OCI-LY3 (cell line): ENCODE measurements around the gene LOXL3.
A peak's percentile ranks its signal among the peaks of the same experiment; 100 is the strongest.

ENCODE experiments used
- H2AFZ ChIP-seq: fragments of 200-600, 300-600 bp; shearing (Covaris generic); 2 replicates; pipeline ENCODE4 v1.6.0; 2014; ENCODE audit warnings: antibody characterized with exemption, low read depth, low read length
- H3K27ac ChIP-seq: fragments of 200-600, 300-600 bp; sonication (generic); 2 replicates; pipeline ENCODE4 v1.5.1; 2014; ENCODE audit warnings: mild to moderate bottlenecking, low read length, moderate library complexity, mixed read lengths
- H3K27me3 ChIP-seq: fragments of 200-600, 300-600 bp; sonication (generic); 2 replicates; pipeline ENCODE4 v1.6.1; 2014; ENCODE audit warnings: low read depth, low read length, mixed read lengths
- H3K36me3 ChIP-seq: fragments of 200-600, 300-600 bp; sonication (generic); replicated peaks from 2 replicates; pipeline ENCODE3; 2014; ENCODE audit warnings: low read depth, low read length, mixed read lengths
- H3K4me1 ChIP-seq: fragments of 300-600, 200-600 bp; sonication (generic); 2 replicates; pipeline ENCODE4 v1.6.1; 2014; ENCODE audit warnings: low read length, mixed read lengths
- H3K4me2 ChIP-seq: fragments of 200-600, 300-600 bp; sonication (generic); 2 replicates; pipeline ENCODE4 v1.6.1; 2014; ENCODE audit warnings: low read length, mixed read lengths
- H3K4me3 ChIP-seq: fragments of 300-600, 200-600 bp; sonication (generic); 2 replicates; pipeline ENCODE4 v1.5.1; 2014; ENCODE audit warnings: antibody characterized with exemption, mild to moderate bottlenecking, low read length, moderate library complexity
- H3K79me2 ChIP-seq: fragments of 300-600, 200-600 bp; shearing (Covaris generic); 2 replicates; pipeline ENCODE4 v1.6.1; 2014; ENCODE audit warnings: mild to moderate bottlenecking, low read length, mixed read lengths
- H3K9ac ChIP-seq: fragments of 300-600, 200-600 bp; shearing (Covaris generic); 2 replicates; pipeline ENCODE4 v1.6.0; 2014; ENCODE audit warnings: mild to moderate bottlenecking, low read length, moderate library complexity
- H3K9me3 ChIP-seq: fragments of 200-600, 300-600 bp; shearing (Covaris generic); 2 replicates; pipeline ENCODE4 v1.6.1; 2014; ENCODE audit warnings: low read length, mixed read lengths; ENCODE audit not compliant: insufficient read depth
- H4K20me1 ChIP-seq: fragments of 200-600, 300-600 bp; sonication (generic); 2 replicates; pipeline ENCODE4 v1.6.1; 2016; ENCODE audit warnings: low read length, mixed read lengths; ENCODE audit not compliant: insufficient read depth
- CTCF ChIP-seq: fragments of 200-600, 300-600 bp; sonication (generic); IDR thresholded peaks from 2 replicates; pipeline ENCODE4 v1.5.1; 2014; ENCODE audit warnings: antibody characterized with exemption, low read length, low read depth
- EZH2phosphoT487 ChIP-seq: fragments of 200-600 bp; shearing (Covaris generic); IDR thresholded peaks from 2 replicates; pipeline ENCODE4 v1.6.1; 2018; ENCODE audit warnings: antibody characterized with exemption, mixed run types, low read depth

LOXL3 gene

GRCh38 chr2:74529357-74530238 is 24.1 kb downstream of the LOXL3 start, which contains the start of the genes AUP1 and HTRA2:
AUP1 (minus strand) TSS chr2:74529706; CDS start chr2:74529629, 77 bp downstream.
HTRA2 (plus strand) TSS chr2:74529933; CDS start chr2:74530007, 74 bp downstream.
- peak within 1 kb of the TSS; percentile 95 for H3K27ac ChIP-seq
- no peaks in the 10 kb centered on the region for H3K9me3 ChIP-seq

GRCh38 chr2:74528600-74529356 is 25.0 kb downstream of the LOXL3 start:
- Histone ChIP-seq H3K4me3 (peak overlapping the region; percentile 99), H3K9ac (peak overlapping the region; percentile 98), H3K79me2 (peaks cover 48% of the 10 kb centered on the region), H3K27me3 (no peaks in the 10 kb centered on the region), H3K9me3 (no peaks in the 10 kb centered on the region), H4K20me1 (no peaks in the 10 kb centered on the region; the same call in 1 of the 2 replicates), H3K4me2 (peak overlapping the region; percentile 96), H3K27ac (peak overlapping the region; percentile 95), H3K4me1 (peaks cover 44% of the 10 kb centered on the region), H3K36me3 (peaks cover 51% of the 10 kb centered on the region), H2AFZ (no peak overlapping the region; the same call in 1 of the 2 replicates)
- TF ChIP-seq CTCF (peak; percentile 24; the same call in 1 of the 2 replicates), EZH2phosphoT487 (no peak)

More at GRCh38 chr2:74529357-74530238, 24.1 kb downstream of the LOXL3 start, which contains the start of the genes AUP1 and HTRA2:
- Histone ChIP-seq H3K4me3 (peak within 1 kb of the TSS; percentile 99), H3K36me3 (peaks cover 51% of the 10 kb centered on the region), H2AFZ (peak within 1 kb of the TSS; percentile 49; the same call in 1 of the 2 replicates), H3K27me3 (no peaks in the 10 kb centered on the region), H3K79me2 (peaks cover 48% of the 10 kb centered on the region), H3K4me2 (peak within 1 kb of the TSS; percentile 100), H3K9ac (peak within 1 kb of the TSS; percentile 98), H4K20me1 (no peaks in the 10 kb centered on the region; the same call in 1 of the 2 replicates), H3K4me1 (peaks cover 44% of the 10 kb centered on the region)
- TF ChIP-seq CTCF, result no peak
- no peak for TF ChIP-seq EZH2phosphoT487

- H3K27me3 ChIP-seq, result no peaks in the 10 kb centered on the region
- H3K4me3 ChIP-seq, result peak overlapping the region; percentile 99
- H3K79me2 ChIP-seq, result peaks cover 48% of the 10 kb centered on the region
- peak overlapping the region; percentile 98; the same call in 1 of the 2 replicates for H3K9ac ChIP-seq
- TF ChIP-seq CTCF (no peak), EZH2phosphoT487 (no peak)
- H4K20me1 ChIP-seq, result no peaks in the 10 kb centered on the region; the same call in 1 of the 2 replicates
- peak overlapping the region; percentile 96 for H3K4me2 ChIP-seq
- H3K36me3 ChIP-seq, result peaks cover 50% of the 10 kb centered on the region
- H2AFZ ChIP-seq, result no peak overlapping the region
- H3K27ac ChIP-seq, result peak overlapping the region; percentile 95
- H3K4me1 ChIP-seq, result peaks cover 44% of the 10 kb centered on the region
- H3K9me3 ChIP-seq, result no peaks in the 10 kb centered on the region
Measured at GRCh38 chr2:74527741-74528140, 26.0 kb downstream of the LOXL3 start.
